Measurements from ENCODE around the gene CFAP61.

GRCh38 chr20:20160520-20160919, 108.2 kb downstream of the CFAP61 start:
- TF ChIP-seq POLR2A (IDR thresholded peaks at IDR 0.05): no peak
- TF ChIP-seq, protein P1, sequence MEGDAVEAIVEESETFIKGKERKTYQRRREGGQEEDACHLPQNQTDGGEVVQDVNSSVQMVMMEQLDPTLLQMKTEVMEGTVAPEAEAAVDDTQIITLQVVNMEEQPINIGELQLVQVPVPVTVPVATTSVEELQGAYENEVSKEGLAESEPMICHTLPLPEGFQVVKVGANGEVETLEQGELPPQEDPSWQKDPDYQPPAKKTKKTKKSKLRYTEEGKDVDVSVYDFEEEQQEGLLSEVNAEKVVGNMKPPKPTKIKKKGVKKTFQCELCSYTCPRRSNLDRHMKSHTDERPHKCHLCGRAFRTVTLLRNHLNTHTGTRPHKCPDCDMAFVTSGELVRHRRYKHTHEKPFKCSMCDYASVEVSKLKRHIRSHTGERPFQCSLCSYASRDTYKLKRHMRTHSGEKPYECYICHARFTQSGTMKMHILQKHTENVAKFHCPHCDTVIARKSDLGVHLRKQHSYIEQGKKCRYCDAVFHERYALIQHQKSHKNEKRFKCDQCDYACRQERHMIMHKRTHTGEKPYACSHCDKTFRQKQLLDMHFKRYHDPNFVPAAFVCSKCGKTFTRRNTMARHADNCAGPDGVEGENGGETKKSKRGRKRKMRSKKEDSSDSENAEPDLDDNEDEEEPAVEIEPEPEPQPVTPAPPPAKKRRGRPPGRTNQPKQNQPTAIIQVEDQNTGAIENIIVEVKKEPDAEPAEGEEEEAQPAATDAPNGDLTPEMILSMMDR (IDR thresholded peaks at IDR 0.05 in 4 of 5, conservative IDR thresholded peaks at IDR 0.05 in 1 of 5): no peak
